K562 (cell line): Measurements from ENCODE around the gene CD72.

Source experiments
- FOXK1 ChIP-seq: sonication (generic); formaldehyde crosslinking; IDR thresholded peaks from 2 replicates; pipeline ENCODE4 v1.8.0; 2022; ENCODE audit warnings: missing genetic modification reagents, mild to moderate bottlenecking, borderline replicate concordance
- FOXP4 ChIP-seq: sonication (generic); formaldehyde crosslinking; IDR thresholded peaks from 2 replicates; pipeline ENCODE4 v1.8.0; 2022; ENCODE audit warnings: mild to moderate bottlenecking, missing genetic modification reagents, borderline replicate concordance
- GABPA ChIP-seq: fragments of 200-800 bp; sonication (Bioruptor generic); conservative IDR thresholded peaks from 2 replicates; pipeline ENCODE4 v1.6.1; 2016; ENCODE audit warnings: low read depth, missing genetic modification characterization, missing compliant biosample characterization

- TF ChIP-seq GABPA (tag) (no peak), FOXP4 (CRISPR knock-in tag) (no peak), FOXK1 (CRISPR knock-in tag) (no peak)
Measured at GRCh38 chr9:35618854-35619799, 914 bp upstream of the CD72 start.
